Trophoblast cell (in vitro differentiated cells and primary cell): ENCODE data around the gene FAM168A.

Source experiments
- DNase-seq, 2 donors: peaks; one replicate each; pipeline ENCODE4 v3.0.0-alpha.2; 2016
- H2AFZ ChIP-seq: 2 replicates; pipeline ENCODE4 v1.6.1; 2013; ENCODE audit warnings: low read length, moderate library complexity, mild to moderate bottlenecking; ENCODE audit not compliant: insufficient read depth, poor library complexity
- H2AK5ac ChIP-seq: 2 replicates; pipeline ENCODE4 v1.6.1; 2013; ENCODE audit warnings: mild to moderate bottlenecking, low read length
- H2BK120ac ChIP-seq: 2 replicates; pipeline ENCODE4 v1.6.1; 2013; ENCODE audit warnings: low read length, mild to moderate bottlenecking, moderate library complexity; ENCODE audit not compliant: insufficient read depth, poor library complexity
- H2BK12ac ChIP-seq: 2 replicates; pipeline ENCODE4 v1.6.1; 2013; ENCODE audit warnings: mild to moderate bottlenecking, low read length, moderate library complexity
- H2BK5ac ChIP-seq: 2 replicates; pipeline ENCODE4 v1.6.1; 2013; ENCODE audit warnings: low read length, low read depth, moderate library complexity, mild to moderate bottlenecking; ENCODE audit not compliant: poor library complexity
- H3K14ac ChIP-seq: 2 replicates; pipeline ENCODE4 v1.6.1; 2013; ENCODE audit warnings: mild to moderate bottlenecking, low read length
- H3K18ac ChIP-seq: 2 replicates; pipeline ENCODE4 v1.6.1; 2013; ENCODE audit warnings: mild to moderate bottlenecking, low read length
- H3K23ac ChIP-seq: 2 replicates; pipeline ENCODE4 v1.6.1; 2013; ENCODE audit warnings: low read length
- H3K27ac ChIP-seq: 2 replicates; pipeline ENCODE4 v1.5.1; 2013; ENCODE audit warnings: low read depth, mild to moderate bottlenecking, inconsistent platforms, low read length, moderate library complexity
- H3K27me3 ChIP-seq: 2 replicates; pipeline ENCODE4 v1.6.1; 2013; ENCODE audit warnings: inconsistent platforms, mild to moderate bottlenecking, low read length, moderate library complexity; ENCODE audit not compliant: insufficient read depth
- H3K36me3 ChIP-seq, 2 experiments: 1 replicate in 1 of 2; 2 replicates in 1 of 2; pipeline ENCODE4 v1.6.1; 2013; ENCODE audit warnings: low read length in 2 of 2, mild to moderate bottlenecking in 2 of 2, moderate library complexity in 1 of 2; ENCODE audit not compliant: insufficient read depth in 2 of 2, control insufficient read depth in 1 of 2
- H3K4ac ChIP-seq: 2 replicates; pipeline ENCODE4 v1.6.1; 2013; ENCODE audit warnings: low read depth, mild to moderate bottlenecking, low read length, moderate library complexity
- H3K4me1 ChIP-seq, 2 experiments: 1 replicate in 1 of 2; 2 replicates in 1 of 2; pipeline ENCODE4 v1.6.1; 2013; ENCODE audit warnings: low read length in 2 of 2, mild to moderate bottlenecking in 2 of 2, moderate library complexity in 1 of 2; ENCODE audit not compliant: insufficient read depth in 2 of 2, control insufficient read depth in 1 of 2
- H3K4me2 ChIP-seq: 2 replicates; pipeline ENCODE4 v1.6.1; 2013; ENCODE audit warnings: inconsistent platforms, mild to moderate bottlenecking, low read length, moderate library complexity
- H3K4me3 ChIP-seq: 2 replicates; pipeline ENCODE4 v1.5.1; 2013; ENCODE audit warnings: mild to moderate bottlenecking, low read depth, low read length, inconsistent platforms
- H3K79me1 ChIP-seq: one replicate; pipeline ENCODE4 v1.6.1; 2013; ENCODE audit warnings: low read length
- H3K79me2 ChIP-seq: 2 replicates; pipeline ENCODE4 v1.6.1; 2013; ENCODE audit warnings: low read length, mild to moderate bottlenecking; ENCODE audit not compliant: control insufficient read depth, insufficient read depth, poor library complexity
- H3K9ac ChIP-seq: 2 replicates; pipeline ENCODE4 v1.6.1; 2013; ENCODE audit warnings: mild to moderate bottlenecking, low read length
- H3K9me3 ChIP-seq: 2 replicates; pipeline ENCODE4 v1.6.1; 2013; ENCODE audit warnings: low read depth, mild to moderate bottlenecking, control low read depth, inconsistent platforms, low read length; ENCODE audit not compliant: insufficient read depth
- H4K12ac ChIP-seq: 2 replicates; pipeline ENCODE4 v1.6.1; 2013; ENCODE audit warnings: low read depth, mild to moderate bottlenecking, low read length, moderate library complexity
- H4K8ac ChIP-seq: 2 replicates; pipeline ENCODE4 v1.6.1; 2013; ENCODE audit warnings: low read depth, mild to moderate bottlenecking, low read length, moderate library complexity
- H4K91ac ChIP-seq: one replicate; pipeline ENCODE4 v1.6.1; 2013; ENCODE audit warnings: low read depth, mild to moderate bottlenecking, low read length, moderate library complexity
- WGBS: extraction: QIAGEN DNeasy Blood & Tissue Kit; methylation state at CpG from one replicate; pipeline ENCODE4 v1.1.7; 2013; ENCODE audit warnings: missing lambda C conversion rate; ENCODE audit not compliant: insufficient read length, insufficient coverage; ENCODE audit errors: extremely low coverage; 5-methylcytosine and 5-hydroxymethylcytosine counted together

Gene FAM168A

DNA sequence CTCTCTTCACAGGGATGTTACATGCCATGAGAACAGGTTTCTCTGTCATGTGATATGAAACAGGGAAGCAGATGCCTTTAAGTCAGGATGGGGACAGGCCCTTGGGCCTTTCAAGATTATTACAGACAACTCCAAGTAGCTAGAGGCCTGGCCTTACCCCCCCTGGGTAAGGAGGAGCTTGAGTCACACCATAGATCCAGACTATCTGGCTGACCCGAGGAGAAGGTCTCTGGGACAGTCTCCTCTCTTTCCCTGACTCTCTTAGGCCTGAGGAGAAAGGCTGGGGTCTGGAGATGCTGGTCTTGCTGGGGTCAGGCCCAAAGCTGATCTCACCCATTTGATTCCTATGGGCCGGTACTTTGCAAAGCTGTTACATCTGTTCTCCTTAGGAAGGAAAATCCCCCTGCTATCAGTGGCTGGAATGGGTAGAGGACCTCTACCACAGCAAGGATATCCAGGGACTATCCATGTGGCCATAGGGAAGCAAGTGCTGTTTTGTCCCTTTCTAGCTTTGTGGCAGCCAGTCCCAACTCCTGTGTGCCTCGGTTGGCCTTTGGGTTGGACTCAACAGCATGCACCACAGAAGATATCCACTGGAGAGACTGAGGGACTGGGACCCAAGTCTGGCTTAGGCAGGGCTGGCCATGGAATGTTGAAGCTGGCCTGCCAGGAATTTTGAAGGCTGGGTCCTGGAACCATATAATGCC lies 196.5 kb downstream of the FAM168A start:
- Histone ChIP-seq H3K4me3 (no peak overlapping the region), H3K4ac (peak overlapping the region; percentile 19), H2BK5ac (peak overlapping the region; percentile 42), H3K4me2 (no peak overlapping the region), H3K23ac (no peak overlapping the region), H3K27ac (no peak overlapping the region), H2BK120ac (peak overlapping the region; percentile 64), H2BK12ac (peak overlapping the region; percentile 41), H2AK5ac (peak overlapping the region; percentile 67), H3K14ac (peak overlapping the region; percentile 64), H3K79me1 (peaks cover 6% of the 10 kb centered on the region), H4K91ac (peak overlapping the region; percentile 75), H4K12ac (no peak overlapping the region), H3K9ac (no peak overlapping the region), H3K36me3 (peaks cover 12 to 15% of the 10 kb centered on the region in 2 experiments), H2AFZ (no peak overlapping the region), H3K27me3 (no peaks in the 10 kb centered on the region), H3K79me2 (peaks cover 2% of the 10 kb centered on the region), H3K9me3 (peaks cover 3% of the 10 kb centered on the region), H4K8ac (peak overlapping the region; percentile 73), H3K18ac (peak overlapping the region; percentile 19), H3K4me1 (peaks cover 4 to 14% of the 10 kb centered on the region in 2 experiments)
- no CpG with 5 or more reads among the region's 3 CpGs for WGBS
- peak in 1 of 2 donors; percentile 43 for DNase-seq

DNA sequence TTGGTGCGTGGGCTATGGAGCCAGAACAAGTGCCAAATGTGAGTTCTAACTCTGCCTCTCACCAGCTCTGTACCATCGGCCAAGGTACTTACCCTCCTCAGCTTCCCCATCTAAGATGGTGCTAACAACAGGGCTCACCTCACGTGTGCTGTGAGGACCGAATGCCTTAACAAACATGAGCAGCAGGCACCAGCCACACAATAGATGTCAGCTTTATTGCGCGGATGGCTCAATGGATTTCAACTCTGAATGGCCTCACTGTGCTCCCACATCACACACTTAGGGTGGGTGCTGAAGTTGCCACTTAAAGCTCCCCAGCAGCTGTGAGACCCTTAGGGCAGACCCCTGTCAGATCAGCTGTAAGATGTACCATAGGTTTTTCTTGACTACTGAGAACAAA lies 197.6 kb downstream of the FAM168A start:
- Histone ChIP-seq H3K4ac (no peak overlapping the region), H4K91ac (peak overlapping the region; percentile 1), H2AFZ (no peak overlapping the region), H3K27ac (no peak overlapping the region), H3K9me3 (peaks cover 3% of the 10 kb centered on the region), H3K36me3 (peaks cover 11 to 23% of the 10 kb centered on the region in 2 experiments), H3K14ac (no peak overlapping the region), H3K4me1 (peaks cover 4 to 14% of the 10 kb centered on the region in 2 experiments), H2AK5ac (no peak overlapping the region), H3K27me3 (no peaks in the 10 kb centered on the region), H3K79me1 (peaks cover 6% of the 10 kb centered on the region), H3K18ac (no peak overlapping the region), H3K4me2 (no peak overlapping the region), H3K4me3 (peak overlapping the region; percentile 14), H2BK12ac (no peak overlapping the region), H2BK120ac (no peak overlapping the region), H2BK5ac (peak overlapping the region; percentile 2), H4K12ac (no peak overlapping the region), H4K8ac (no peak overlapping the region), H3K79me2 (peaks cover 2% of the 10 kb centered on the region), H3K23ac (no peak overlapping the region), H3K9ac (no peak overlapping the region)
- WGBS = no CpG with 5 or more reads among the region's 6 CpGs
- no peak for DNase-seq

DNA sequence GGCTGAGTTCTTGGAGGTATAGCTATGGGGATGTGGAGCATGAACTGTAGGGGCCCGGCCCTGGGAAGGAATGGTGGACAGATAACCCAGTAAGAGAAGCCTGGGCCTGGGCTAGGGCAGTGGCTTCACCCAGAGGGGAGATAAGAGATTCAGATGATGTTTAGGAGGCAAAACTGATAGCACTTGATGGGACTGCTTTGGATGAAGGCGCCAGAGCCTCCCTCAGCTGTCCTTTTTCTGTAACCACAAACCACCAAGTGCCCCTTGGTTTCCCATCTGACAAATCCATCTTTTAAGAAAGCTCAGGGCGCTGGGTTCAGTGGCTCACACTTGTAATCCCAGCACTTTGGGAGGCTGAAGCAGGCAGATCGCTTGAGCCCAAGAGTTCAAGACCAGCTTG lies 198.3 kb downstream of the FAM168A start:
- Histone ChIP-seq H2BK120ac (no peak overlapping the region), H3K79me2 (peaks cover 2% of the 10 kb centered on the region), H3K79me1 (peaks cover 6% of the 10 kb centered on the region), H3K4ac (no peak overlapping the region), H3K4me1 (peaks cover 4 to 14% of the 10 kb centered on the region in 2 experiments), H4K91ac (no peak overlapping the region), H3K4me3 (no peak overlapping the region), H2BK5ac (no peak overlapping the region), H3K18ac (no peak overlapping the region), H3K27me3 (no peaks in the 10 kb centered on the region), H3K14ac (no peak overlapping the region), H3K4me2 (no peak overlapping the region), H3K27ac (no peak overlapping the region), H3K9me3 (peaks cover 3% of the 10 kb centered on the region), H3K36me3 (peaks cover 14 to 25% of the 10 kb centered on the region in 2 experiments), H3K9ac (no peak overlapping the region), H2AFZ (no peak overlapping the region), H4K8ac (no peak overlapping the region), H2BK12ac (no peak overlapping the region), H4K12ac (no peak overlapping the region), H3K23ac (no peak overlapping the region), H2AK5ac (no peak overlapping the region)
- no CpG with 5 or more reads among the region's 4 CpGs for WGBS
- no peak for DNase-seq

- H3K9me3 ChIP-seq = peaks cover 3% of the 10 kb centered on the region
- H4K12ac ChIP-seq = peak overlapping the region; percentile 15
- no peak for DNase-seq
- H4K91ac ChIP-seq = peak overlapping the region; percentile 31
- H2AFZ ChIP-seq = no peak overlapping the region
- H3K4ac ChIP-seq = no peak overlapping the region
- H2BK12ac ChIP-seq = no peak overlapping the region
- H3K27me3 ChIP-seq = no peaks in the 10 kb centered on the region
- peaks cover 2% of the 10 kb centered on the region for H3K79me2 ChIP-seq
- H2BK120ac ChIP-seq = peak overlapping the region; percentile 19
- H3K4me3 ChIP-seq = no peak overlapping the region
- H3K79me1 ChIP-seq = peaks cover 6% of the 10 kb centered on the region
- H2BK5ac ChIP-seq = no peak overlapping the region
- H3K9ac ChIP-seq = no peak overlapping the region
- peaks cover 17 to 30% of the 10 kb centered on the region in 2 experiments for H3K36me3 ChIP-seq
- peak overlapping the region; percentile 19 for H4K8ac ChIP-seq
- no CpG with 5 or more reads among the region's 6 CpGs for WGBS
- H3K14ac ChIP-seq = no peak overlapping the region
- H3K4me1 ChIP-seq = peaks cover 4 to 14% of the 10 kb centered on the region in 2 experiments
- H3K18ac ChIP-seq = peak overlapping the region; percentile 12
- H3K27ac ChIP-seq = no peak overlapping the region
- no peak overlapping the region for H3K23ac ChIP-seq
- no peak overlapping the region for H2AK5ac ChIP-seq
- H3K4me2 ChIP-seq = no peak overlapping the region
Measured at GRCh38 chr11:73399159-73399590, 198.7 kb downstream of the FAM168A start.
